Measurements from ENCODE around the gene TNC.

GRCh38 chr9:115008536-115009270 lies 109.3 kb downstream of the TNC start:
- no peak for TF ChIP-seq CTCF (IDR thresholded peaks at IDR 0.05)
- no peak for TF ChIP-seq POLR2A (IDR thresholded peaks at IDR 0.05)

Data from lower leg skin (tissue), 3 donors.